ENCODE measurements around the gene LTBR.

DNA sequence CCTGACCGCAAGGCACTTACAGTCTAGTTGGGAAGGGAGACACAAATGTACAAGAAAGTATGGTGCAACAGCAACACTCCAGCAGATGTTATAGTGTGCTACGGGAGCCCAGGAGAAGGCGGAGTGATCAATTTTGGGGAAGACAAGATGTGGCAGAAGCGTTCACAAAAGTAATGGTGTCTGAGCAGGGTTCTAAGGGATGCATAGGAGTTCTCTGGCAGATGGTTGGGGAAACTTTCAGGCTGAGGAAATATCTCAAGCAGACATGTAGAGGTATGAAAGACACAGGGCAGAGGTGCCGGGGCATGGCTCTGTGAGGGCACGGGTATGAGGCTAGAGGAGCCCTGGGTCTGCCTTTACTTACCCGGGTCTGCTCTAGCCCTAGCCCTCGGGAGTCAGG lies 37.0 kb upstream of the LTBR start:
- no peak for TF ChIP-seq POLR2A (IDR thresholded peaks at IDR 0.05; ENCODE audit: extremely low read depth, insufficient read length)
- TF ChIP-seq, protein P1, sequence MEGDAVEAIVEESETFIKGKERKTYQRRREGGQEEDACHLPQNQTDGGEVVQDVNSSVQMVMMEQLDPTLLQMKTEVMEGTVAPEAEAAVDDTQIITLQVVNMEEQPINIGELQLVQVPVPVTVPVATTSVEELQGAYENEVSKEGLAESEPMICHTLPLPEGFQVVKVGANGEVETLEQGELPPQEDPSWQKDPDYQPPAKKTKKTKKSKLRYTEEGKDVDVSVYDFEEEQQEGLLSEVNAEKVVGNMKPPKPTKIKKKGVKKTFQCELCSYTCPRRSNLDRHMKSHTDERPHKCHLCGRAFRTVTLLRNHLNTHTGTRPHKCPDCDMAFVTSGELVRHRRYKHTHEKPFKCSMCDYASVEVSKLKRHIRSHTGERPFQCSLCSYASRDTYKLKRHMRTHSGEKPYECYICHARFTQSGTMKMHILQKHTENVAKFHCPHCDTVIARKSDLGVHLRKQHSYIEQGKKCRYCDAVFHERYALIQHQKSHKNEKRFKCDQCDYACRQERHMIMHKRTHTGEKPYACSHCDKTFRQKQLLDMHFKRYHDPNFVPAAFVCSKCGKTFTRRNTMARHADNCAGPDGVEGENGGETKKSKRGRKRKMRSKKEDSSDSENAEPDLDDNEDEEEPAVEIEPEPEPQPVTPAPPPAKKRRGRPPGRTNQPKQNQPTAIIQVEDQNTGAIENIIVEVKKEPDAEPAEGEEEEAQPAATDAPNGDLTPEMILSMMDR (IDR thresholded peaks at IDR 0.05; ENCODE audit: low read depth, low read length), result no peak
- TF ChIP-seq, protein P2, sequence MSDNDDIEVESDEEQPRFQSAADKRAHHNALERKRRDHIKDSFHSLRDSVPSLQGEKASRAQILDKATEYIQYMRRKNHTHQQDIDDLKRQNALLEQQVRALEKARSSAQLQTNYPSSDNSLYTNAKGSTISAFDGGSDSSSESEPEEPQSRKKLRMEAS (IDR thresholded peaks at IDR 0.05; ENCODE audit: low read depth, low read length), result no peak
- no peak for TF ChIP-seq MYC (IDR thresholded peaks at IDR 0.05; ENCODE audit: low read depth, low read length)
